ENCODE data around the gene RBM33. TPM values are rescaled to one million over a fixed set of nuclear protein-coding genes. Genes with fewer than 3 reads are reported as not detected.

RBM33 gene
- total RNA-seq, 2 donors from 2014 or later = 48.8 to 49.6 TPM

GRCh38 chr7:155797262-155798250 lies 153.1 kb downstream of the RBM33 start:
- DNase-seq (ENCODE audit: low spot score) = peak; percentile 73
- intact Hi-C loops (cut with DNase I) = loop anchor here in 1 of 2 donors (5.0 kb wide), 1 partner anchor 970 kb away; no protein-coding TSS in a partner anchor

DNA sequence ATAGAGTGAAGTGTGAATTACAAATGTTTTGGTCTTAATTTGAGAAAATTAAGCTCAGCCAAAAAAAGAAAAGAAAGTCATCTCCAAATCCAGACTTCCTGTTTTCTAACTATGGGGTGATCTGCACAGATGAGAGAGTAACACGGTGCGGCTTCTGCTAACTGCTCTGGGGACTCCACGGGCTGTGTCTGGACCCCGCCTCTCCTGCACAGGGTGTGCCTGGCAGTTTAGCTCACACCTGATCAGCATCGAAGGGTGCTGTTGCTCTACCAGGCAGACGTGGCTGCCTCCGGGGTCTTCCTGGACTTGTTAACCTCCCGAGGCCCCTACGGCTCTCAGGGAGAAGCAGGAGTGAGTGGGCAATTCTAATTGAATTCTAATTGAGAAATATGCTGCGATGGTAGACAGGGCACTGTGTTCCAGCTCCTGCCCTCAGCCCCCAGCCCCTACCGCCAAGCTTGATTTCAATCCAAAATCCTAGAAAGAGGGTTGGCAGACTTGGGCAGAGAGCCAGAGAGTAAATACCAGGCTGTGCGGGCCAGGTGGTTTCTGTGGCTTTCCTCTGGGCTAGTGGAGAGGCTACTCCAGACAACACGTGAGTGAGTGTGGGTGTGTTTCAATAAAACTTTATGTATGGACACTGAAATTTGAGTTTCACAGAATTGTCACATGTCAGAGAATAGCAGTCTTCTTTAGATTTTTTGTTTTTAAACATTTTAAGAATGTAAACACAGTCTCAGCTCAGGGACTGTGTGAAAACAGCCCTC lies 154.4 kb downstream of the RBM33 start:
- intact Hi-C loops (cut with DNase I) = loop anchor here in 1 of 2 donors (5.0 kb wide), 1 partner anchor 968 kb away; no protein-coding TSS in a partner anchor
- DNase-seq (ENCODE audit: low spot score) = peak; percentile 62

DNA sequence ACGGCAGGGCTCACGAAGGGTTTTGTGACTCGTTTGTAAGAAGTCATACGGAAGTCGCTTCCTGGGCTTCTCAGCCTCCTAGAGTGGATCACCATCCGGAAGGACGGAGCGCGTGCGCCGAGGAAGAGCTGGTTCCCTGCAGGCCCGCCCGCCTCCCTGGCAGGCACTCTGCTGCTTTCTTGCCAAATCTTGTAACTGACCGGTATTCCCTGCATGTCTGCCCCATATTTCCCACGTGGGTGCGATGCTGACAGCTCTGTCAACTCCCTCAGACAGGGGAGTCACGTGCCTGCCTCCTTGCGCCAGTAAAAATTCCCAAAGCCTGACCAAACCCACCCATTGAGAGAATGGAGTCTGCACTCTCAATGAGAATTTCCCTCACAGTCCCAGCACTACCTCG lies 155.1 kb downstream of the RBM33 start:
- intact Hi-C loops (cut with DNase I) = loop anchor here in 1 of 2 donors (5.0 kb wide), 1 partner anchor 968 kb away; no protein-coding TSS in a partner anchor
- DNase-seq (ENCODE audit: low spot score) = peak; percentile 76

DNA sequence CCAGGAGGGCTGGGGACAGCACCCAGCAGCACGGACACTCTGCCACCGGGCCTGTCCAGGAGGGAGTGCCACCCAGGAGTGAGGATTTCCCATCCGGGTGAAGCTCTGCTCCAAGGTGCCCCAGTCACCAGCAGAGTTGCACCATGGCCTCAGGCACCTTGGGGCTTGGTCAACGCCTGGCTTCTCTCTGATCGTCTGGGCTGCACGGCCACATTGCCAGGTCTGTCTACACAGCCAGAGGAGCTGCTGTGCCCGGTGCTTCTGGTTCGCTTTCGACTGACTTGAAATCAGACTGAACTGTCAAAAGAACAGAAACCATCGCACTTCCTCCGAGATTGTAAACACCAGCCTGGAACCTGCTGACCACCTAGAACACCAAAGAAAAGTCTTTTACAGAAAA lies 155.8 kb downstream of the RBM33 start:
- intact Hi-C loops (cut with DNase I) = loop anchor here in 1 of 2 donors (10.0 kb wide), 1 partner anchor 674 kb away; no protein-coding TSS in a partner anchor
- DNase-seq (ENCODE audit: low spot score) = peak; percentile 78

DNA sequence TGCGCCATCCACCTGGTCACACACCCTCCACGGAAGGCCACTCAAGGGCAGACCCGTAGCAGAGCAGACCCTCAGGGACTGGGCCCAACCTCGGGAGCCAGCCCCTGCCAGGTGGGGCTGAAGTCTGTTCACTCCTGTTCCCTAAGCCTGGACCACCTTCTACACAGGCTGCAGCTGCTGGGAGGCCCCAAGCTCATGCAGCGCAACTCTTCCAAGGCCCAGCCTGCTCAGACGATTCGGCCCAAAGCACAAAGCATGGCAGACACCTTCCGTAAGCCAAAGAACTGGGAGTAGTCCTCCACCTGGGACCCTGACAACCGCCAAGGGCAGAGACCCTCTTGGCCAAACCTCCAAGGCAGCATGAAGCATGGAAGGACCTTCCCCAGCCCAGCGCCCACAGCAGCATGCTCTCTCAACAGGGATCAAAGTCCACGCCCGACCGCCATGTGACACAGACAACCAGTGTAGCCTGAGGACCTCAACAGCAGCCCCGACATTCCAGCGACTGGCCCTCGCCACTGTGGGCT lies 156.3 kb downstream of the RBM33 start:
- DNase-seq (ENCODE audit: low spot score) = peak; percentile 64
- intact Hi-C loops (cut with DNase I) = loop anchor here in 1 of 2 donors (10.0 kb wide), 1 partner anchor 674 kb away; no protein-coding TSS in a partner anchor

- intact Hi-C loops (cut with DNase I) = loop anchor here in 1 of 2 donors (10.0 kb wide), 1 partner anchor 673 kb away; no protein-coding TSS in a partner anchor
Observed at GRCh38 chr7:155802291-155802690, 157.8 kb downstream of the RBM33 start.

DNA sequence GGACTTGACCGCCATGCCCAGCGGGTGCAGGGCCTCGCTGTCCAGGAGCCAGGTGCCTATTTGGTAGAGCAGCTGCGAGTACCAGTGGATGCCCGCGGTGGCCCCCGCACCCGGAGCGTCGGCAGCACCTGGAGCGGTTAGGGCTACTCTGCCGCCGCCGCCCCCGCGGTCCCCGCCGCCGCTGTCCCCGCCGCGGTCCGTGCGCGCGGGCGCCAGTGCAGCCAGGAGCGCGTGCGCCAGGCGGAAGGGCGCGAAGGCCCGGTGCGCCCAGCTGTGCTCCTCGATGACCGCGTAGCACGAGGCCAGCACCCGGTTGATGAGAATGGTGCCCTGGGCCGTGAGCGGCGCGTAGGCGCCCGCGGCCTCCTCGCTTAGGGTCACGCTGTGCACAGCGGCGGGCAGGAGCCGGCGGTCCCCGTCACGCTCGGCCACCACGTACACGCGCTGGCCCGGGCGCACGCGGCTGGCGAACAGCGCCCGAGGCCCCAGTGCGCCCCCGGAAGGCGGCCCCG lies 158.5 kb downstream of the RBM33 start:
- peak; percentile 59 for DNase-seq (ENCODE audit: low spot score)
- intact Hi-C loops (cut with DNase I) = loop anchor here in 1 of 2 donors (10.0 kb wide), 1 partner anchor 672 kb away; no protein-coding TSS in a partner anchor

More at GRCh38 chr7:155802291-155802690, 157.8 kb downstream of the RBM33 start:
- peak; percentile 20 for DNase-seq (ENCODE audit: low spot score)

GRCh38 chr7:155803418-155804376 lies 159.2 kb downstream of the RBM33 start:
- intact Hi-C loops (cut with DNase I) = loop anchor here in 1 of 2 donors (10.0 kb wide), 1 partner anchor 671 kb away; no protein-coding TSS in a partner anchor
- DNase-seq (ENCODE audit: low spot score) = peak; percentile 82

DNA sequence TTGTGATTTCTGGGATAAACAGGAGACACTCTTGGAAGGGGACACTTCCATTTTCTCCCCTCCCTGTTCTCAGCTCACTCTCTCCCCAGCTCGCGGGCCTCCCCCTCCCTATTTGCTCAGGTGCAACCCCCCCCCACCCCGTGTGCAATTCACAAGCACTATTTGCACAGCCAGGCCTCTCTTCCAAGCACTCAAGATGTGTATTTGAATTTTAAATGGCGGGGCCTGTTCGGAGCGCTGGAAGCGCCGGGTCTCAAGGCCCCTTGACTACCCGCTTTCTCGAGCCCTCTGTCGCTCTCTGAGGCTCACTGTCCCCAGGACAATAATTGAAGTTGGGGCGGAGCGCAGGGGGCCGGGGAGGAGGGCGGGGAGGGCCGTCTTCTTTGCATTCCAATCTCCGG lies 160.0 kb downstream of the RBM33 start:
- intact Hi-C loops (cut with DNase I) = loop anchor here in 1 of 2 donors (10.0 kb wide), 1 partner anchor 670 kb away; no protein-coding TSS in a partner anchor
- peak; percentile 47 for DNase-seq (ENCODE audit: low spot score)

GRCh38 chr7:155804897-155805825 lies 160.7 kb downstream of the RBM33 start:
- DNase-seq (ENCODE audit: low spot score) = peak; percentile 84
- intact Hi-C loops (cut with DNase I) = loop anchor here in 1 of 2 donors (10.0 kb wide), 1 partner anchor 670 kb away; no protein-coding TSS in a partner anchor

DNA sequence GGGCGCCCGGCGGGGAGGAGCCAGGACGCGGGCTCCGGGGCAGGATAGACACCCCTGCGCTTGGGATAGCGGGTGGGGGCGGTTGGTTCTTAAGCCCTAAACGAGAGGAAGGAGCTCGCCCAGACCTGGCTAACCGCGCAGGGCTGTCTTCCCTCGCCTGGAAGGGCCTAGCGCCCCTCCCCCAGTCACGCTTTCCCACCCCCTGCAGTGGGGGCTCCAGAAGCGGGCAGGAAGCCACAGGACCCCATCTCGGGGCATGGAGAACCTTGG lies 161.3 kb downstream of the RBM33 start:
- DNase-seq (ENCODE audit: low spot score) = no peak
- intact Hi-C loops (cut with DNase I) = loop anchor here in 1 of 2 donors (10.0 kb wide), 1 partner anchor 669 kb away; no protein-coding TSS in a partner anchor

DNA sequence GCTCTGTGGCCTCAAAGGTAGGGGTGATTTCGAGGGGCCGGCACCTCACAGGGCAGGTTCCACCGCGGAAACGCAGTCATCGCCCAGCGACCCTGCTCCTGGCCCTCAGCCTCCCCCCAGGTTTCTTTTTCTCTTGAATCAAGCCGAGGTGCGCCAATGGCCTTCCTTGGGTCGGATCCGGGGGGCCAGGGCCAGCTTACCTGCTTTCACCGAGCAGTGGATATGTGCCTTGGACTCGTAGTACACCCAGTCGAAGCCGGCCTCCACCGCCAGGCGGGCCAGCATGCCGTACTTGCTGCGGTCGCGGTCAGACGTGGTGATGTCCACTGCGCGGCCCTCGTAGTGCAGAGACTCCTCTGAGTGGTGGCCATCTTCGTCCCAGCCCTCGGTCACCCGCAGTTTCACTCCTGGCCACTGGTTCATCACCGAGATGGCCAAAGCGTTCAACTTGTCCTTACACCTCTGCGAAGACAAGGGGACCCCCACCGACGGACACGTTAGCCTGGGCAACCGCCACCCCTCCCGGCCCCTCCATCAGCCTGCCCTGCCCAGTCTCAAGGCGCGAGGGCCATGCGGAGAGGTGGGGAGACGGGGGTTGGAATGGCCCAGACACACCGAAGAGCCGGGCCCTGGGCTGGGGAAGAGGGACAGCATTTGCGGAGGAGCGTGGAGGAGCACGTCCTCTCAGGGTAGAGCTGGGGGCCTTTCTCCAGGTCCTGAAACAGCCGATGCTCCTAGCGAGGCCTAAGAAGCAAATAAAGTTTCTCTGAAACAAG lies 161.8 kb downstream of the RBM33 start:
- peak; percentile 64 for DNase-seq (ENCODE audit: low spot score)
- intact Hi-C loops (cut with DNase I) = loop anchor here in 1 of 2 donors (10.0 kb wide), 1 partner anchor 669 kb away; no protein-coding TSS in a partner anchor

DNA sequence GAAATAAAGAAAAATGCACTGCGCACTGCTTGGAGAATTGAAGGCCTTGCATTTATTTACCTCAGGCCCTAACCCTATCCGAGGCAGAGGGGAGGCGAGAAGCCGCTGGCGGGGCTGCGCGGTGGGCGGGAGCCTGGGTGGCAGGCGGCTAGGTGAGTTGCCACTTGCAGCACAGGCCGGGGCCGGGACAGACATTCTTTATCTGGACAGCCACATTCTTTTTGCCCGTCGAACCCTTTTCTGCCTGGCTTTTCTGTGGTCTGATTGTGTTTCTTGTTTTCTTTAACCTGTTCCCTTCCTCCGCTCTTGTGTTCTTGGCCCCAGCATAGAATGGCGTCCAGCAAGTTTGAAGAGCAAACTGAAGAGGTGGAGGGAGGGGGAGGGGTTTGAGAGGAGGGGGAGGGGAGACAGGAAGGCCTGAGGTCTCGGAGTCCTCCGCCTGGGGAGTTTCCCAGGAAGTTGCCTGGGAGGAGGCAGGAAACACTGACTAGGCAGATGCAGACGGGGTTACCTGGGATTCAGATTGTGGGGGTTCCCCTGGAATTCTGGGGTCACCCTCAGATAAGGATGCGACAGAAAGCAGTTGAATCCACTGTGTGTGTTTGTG lies 162.7 kb downstream of the RBM33 start:
- peak; percentile 75 for DNase-seq (ENCODE audit: low spot score)
- intact Hi-C loops (cut with DNase I) = loop anchor here in 1 of 2 donors (10.0 kb wide), 1 partner anchor 668 kb away; no protein-coding TSS in a partner anchor

DNA sequence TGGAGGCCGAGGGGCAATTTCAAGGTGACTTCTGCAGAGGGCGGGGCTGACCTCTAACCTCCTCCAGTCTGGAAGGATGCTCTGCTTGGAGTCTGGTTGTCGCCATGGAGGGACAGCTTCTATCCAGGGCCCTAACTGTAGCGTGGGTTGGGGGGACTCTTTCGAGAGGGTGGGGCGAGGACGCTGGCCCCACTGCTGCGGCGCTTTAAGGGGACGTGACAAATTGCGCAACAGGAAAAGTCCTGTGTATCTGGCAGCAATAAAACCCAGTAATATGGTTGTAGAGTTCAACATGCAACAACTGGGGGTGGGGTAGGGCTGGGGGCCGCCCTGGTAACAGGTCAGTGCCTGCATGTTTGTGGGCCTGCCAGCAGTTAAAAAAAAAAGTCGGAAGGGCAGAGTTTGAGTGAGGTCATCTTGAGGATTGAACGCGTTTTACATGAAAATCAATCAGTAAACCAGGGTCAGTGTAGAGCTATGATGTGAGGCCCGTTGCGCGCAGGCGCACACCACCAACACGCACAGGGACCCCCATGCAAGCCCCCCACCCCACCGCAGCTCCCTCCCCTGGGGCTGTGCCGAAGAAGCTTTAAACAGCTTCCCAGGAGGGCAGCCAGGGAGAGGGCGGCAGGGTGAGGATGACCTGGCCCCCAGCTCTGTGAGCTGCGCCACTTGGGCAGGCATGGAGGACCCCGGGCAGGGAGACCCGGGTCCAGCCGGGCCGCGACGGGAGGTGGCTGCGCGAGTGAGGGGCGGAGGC lies 163.5 kb downstream of the RBM33 start:
- intact Hi-C loops (cut with DNase I) = loop anchor here in 1 of 2 donors (10.0 kb wide), 1 partner anchor 667 kb away; no protein-coding TSS in a partner anchor
- DNase-seq (ENCODE audit: low spot score) = peak; percentile 72

Data from posterior vena cava (tissue), 2 donors.